Spleen (tissue), 11 donors: ENCODE measurements around the gene PHACTR1. TPM values are rescaled to one million over a fixed set of nuclear protein-coding genes. Genes with fewer than 3 reads are reported as not detected.

Source experiments
- DNase-seq: peaks from one replicate; pipeline ENCODE4 v3.0.0-alpha.2; 2020
- H3K27ac ChIP-seq, 8 donors: fragments of 200-600 bp; sonication (generic) in 7 of 8; 1 replicate in 4 of 8; 2 replicates in 4 of 8; pipeline versions ENCODE4 v1.5.0 to v1.8.0; 2016 to 2021; ENCODE audit warnings: inconsistent platforms in 4 of 8, mild to moderate bottlenecking in 4 of 8, moderate library complexity in 1 of 8
- H3K27me3 ChIP-seq, 7 donors: fragments of 200-600 bp; sonication (generic) in 6 of 7; replicated peaks in 1 of 7; 1 replicate in 4 of 7; 2 replicates in 3 of 7; pipeline versions ENCODE4 v1.5.0 to v1.8.0; 2016 to 2021; ENCODE audit warnings: inconsistent platforms in 3 of 7, mild to moderate bottlenecking in 1 of 7
- H3K36me3 ChIP-seq, 6 donors: fragments of 200-600 bp; sonication (generic) in 5 of 6; 1 replicate in 4 of 6; 2 replicates in 2 of 6; pipeline versions ENCODE4 v1.5.0 to v1.8.0; 2016 to 2021; ENCODE audit warnings: inconsistent platforms in 2 of 6
- H3K4me1 ChIP-seq, 6 donors: fragments of 200-600 bp; sonication (generic) in 5 of 6; 1 replicate in 3 of 6; 2 replicates in 3 of 6; pipeline versions ENCODE4 v1.5.0 to v1.8.0; 2016 to 2021; ENCODE audit warnings: inconsistent platforms in 3 of 6
- H3K4me3 ChIP-seq, 8 donors: fragments of 200-600 bp; sonication (generic) in 7 of 8; 1 replicate in 4 of 8; 2 replicates in 4 of 8; pipeline versions ENCODE4 v1.5.0 to v1.8.0; 2016 to 2021; ENCODE audit warnings: inconsistent platforms in 4 of 8, mild to moderate bottlenecking in 4 of 8, moderate library complexity in 2 of 8
- H3K9me3 ChIP-seq, 8 donors: fragments of 200-600 bp; sonication (generic) in 7 of 8; 1 replicate in 4 of 8; 2 replicates in 4 of 8; pipeline versions ENCODE4 v1.5.0 to v1.8.0; 2016 to 2021; ENCODE audit warnings: inconsistent platforms in 4 of 8
- POLR2A ChIP-seq, 3 donors: fragments of 450-650 bp; IDR thresholded peaks; one replicate each; pipeline ENCODE4 v1.5.1; 2017; ENCODE audit warnings: antibody characterized with exemption in 3 of 3, mild to moderate bottlenecking in 1 of 3
- POLR2AphosphoS5 ChIP-seq, 3 donors: sonication (generic); formaldehyde crosslinking; IDR thresholded peaks; one replicate each; pipeline ENCODE4 v1.5.1; 2017; ENCODE audit warnings: antibody characterized with exemption in 3 of 3
- WGBS, 5 donors: extraction: QIAGEN DNeasy Blood & Tissue Kit in 3 of 5; methylation state at CpG; one replicate each; pipeline versions ENCODE4 v1.1.5 to v1.1.7; 2013 to 2018; 5-methylcytosine and 5-hydroxymethylcytosine counted together
- intact Hi-C: fragments of 100-400 bp; cut with DNase I; formaldehyde crosslinking; loops from one replicate; pipeline ENCODE4 v1.15.0; 2023; ENCODE audit warnings: low total_unique reads
- polyA plus RNA-seq, 3 donors: library from polyadenylated mRNA; stranded (reverse); fragments of 200-250 nt; gene quantifications; one replicate each; pipeline ENCODE4 v1.2.1, GENCODE V29; 2013
- total RNA-seq, 7 donors: library from RNA; depleted of rRNA in 3 of 7; stranded (reverse); fragments of >200 nt in 3 of 7; fragmentation: NEBNext Ultra II Directional in 4 of 7; extraction: Animal tissue kit (Norgen Biotek cat#: 25700) in 4 of 7; gene quantifications; one replicate each; pipeline versions ENCODE4 v1.1.0 to v1.2.1, GENCODE V29; 2016 to 2021
- TF ChIP-seq, protein P1 (sequence below), 11 experiments: fragments of 200-600 bp in 7 of 11; fragments of 450-650 bp in 4 of 11; sonication (generic) in 4 of 11; IDR thresholded peaks in 8 of 11; conservative IDR thresholded peaks in 3 of 11; 1 replicate in 7 of 11; 2 replicates in 4 of 11; pipeline versions ENCODE4 v1.4.0 to v1.8.0; 2016 to 2021; ENCODE audit warnings: antibody characterized with exemption in 11 of 11, inconsistent platforms in 4 of 11, mild to moderate bottlenecking in 1 of 11
- donor health status: healthy with polysubstance abuse.
- donor health status: DM: no; HTN: no; CAD: no; lungs with moderate emphysema.
- donor health status: DM: no; HTN: no; CAD: no.
- donor health status: Bipolar disorder and iron deficiency.
- donor health status: healthy.
- donor health status: DM: no; HTN: no; CAD: no.
- donor health status: DM: yes; HTN: yes; CAD: no.

PHACTR1 gene
- total and polyA plus RNA-seq, 10 donors: 8.5 to 45.3 (median 30.8) TPM

DNA sequence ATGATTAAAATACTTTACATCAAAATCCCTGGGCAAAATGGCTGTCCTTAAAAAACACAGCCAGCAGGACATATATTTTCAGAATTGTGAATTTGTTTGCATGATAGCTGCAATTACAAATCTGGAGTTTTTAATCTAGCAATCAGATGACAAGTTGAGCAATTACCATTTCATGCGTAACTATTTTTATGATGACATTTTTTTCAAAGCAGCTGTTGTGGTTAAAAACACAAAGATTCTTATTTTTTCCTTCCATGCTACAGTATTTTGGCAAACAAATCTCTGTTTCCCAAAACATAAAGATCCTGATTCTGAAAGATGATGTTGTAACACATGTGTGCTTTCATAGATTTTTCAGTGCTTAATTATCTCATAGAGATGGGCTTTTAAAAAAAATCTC, 90.2 kb downstream of the PHACTR1 start:
- Histone ChIP-seq H3K4me3 (no peak overlapping the region), H3K9me3 (no peaks in the 10 kb centered on the region), H3K4me1 (no peaks in the 10 kb centered on the region), H3K27me3 (peaks cover 0 to 18% (median 0%) of the 10 kb centered on the region in 7 donors), H3K27ac (no peak overlapping the region), H3K36me3 (no peaks in the 10 kb centered on the region)
- 45 to 82% (median 59%) methylated on average over 1 of the region's 1 CpG for WGBS, 5 donors
- intact Hi-C loops: no loop called here
- no peak for DNase-seq
- TF ChIP-seq, protein P1, sequence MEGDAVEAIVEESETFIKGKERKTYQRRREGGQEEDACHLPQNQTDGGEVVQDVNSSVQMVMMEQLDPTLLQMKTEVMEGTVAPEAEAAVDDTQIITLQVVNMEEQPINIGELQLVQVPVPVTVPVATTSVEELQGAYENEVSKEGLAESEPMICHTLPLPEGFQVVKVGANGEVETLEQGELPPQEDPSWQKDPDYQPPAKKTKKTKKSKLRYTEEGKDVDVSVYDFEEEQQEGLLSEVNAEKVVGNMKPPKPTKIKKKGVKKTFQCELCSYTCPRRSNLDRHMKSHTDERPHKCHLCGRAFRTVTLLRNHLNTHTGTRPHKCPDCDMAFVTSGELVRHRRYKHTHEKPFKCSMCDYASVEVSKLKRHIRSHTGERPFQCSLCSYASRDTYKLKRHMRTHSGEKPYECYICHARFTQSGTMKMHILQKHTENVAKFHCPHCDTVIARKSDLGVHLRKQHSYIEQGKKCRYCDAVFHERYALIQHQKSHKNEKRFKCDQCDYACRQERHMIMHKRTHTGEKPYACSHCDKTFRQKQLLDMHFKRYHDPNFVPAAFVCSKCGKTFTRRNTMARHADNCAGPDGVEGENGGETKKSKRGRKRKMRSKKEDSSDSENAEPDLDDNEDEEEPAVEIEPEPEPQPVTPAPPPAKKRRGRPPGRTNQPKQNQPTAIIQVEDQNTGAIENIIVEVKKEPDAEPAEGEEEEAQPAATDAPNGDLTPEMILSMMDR (IDR thresholded peaks at IDR 0.05 in 8 of 11, conservative IDR thresholded peaks at IDR 0.05 in 3 of 11): no peak
- TF ChIP-seq POLR2AphosphoS5 (IDR thresholded peaks at IDR 0.05) (no peak), POLR2A (IDR thresholded peaks at IDR 0.05) (no peak)

GRCh38 chr6:12811519-12811918, 95.0 kb downstream of the PHACTR1 start:
- intact Hi-C loops: no loop called here
- no peak for DNase-seq
- H3K27me3 ChIP-seq: peaks cover 0 to 3% (median 0%) of the 10 kb centered on the region in 7 donors
- 54 to 74% (median 59%) methylated on average over 8 of the region's 8 CpGs for WGBS, 5 donors
- H3K9me3 ChIP-seq: no peaks in the 10 kb centered on the region
- no peaks in the 10 kb centered on the region for H3K36me3 ChIP-seq
- H3K27ac ChIP-seq: no peak overlapping the region
- H3K4me1 ChIP-seq: no peaks in the 10 kb centered on the region
- TF ChIP-seq POLR2A (IDR thresholded peaks at IDR 0.05) (no peak), POLR2AphosphoS5 (IDR thresholded peaks at IDR 0.05) (no peak)
- TF ChIP-seq, protein P1 (IDR thresholded peaks at IDR 0.05 in 8 of 11, conservative IDR thresholded peaks at IDR 0.05 in 3 of 11): no peak
- H3K4me3 ChIP-seq: no peak overlapping the region

- DNase-seq: no peak
- intact Hi-C loops: no loop called here
- TF ChIP-seq POLR2AphosphoS5 (IDR thresholded peaks at IDR 0.05) (no peak), POLR2A (IDR thresholded peaks at IDR 0.05) (no peak)
- TF ChIP-seq, protein P1 (IDR thresholded peaks at IDR 0.05 in 8 of 11, conservative IDR thresholded peaks at IDR 0.05 in 3 of 11): no peak
- H3K36me3 ChIP-seq: no peaks in the 10 kb centered on the region
- no peak overlapping the region for H3K27ac ChIP-seq
- WGBS, 5 donors: 83 to 94% (median 87%) methylated on average over 2 of the region's 2 CpGs
- H3K9me3 ChIP-seq: no peaks in the 10 kb centered on the region
- no peaks in the 10 kb centered on the region for H3K27me3 ChIP-seq
- no peaks in the 10 kb centered on the region for H3K4me1 ChIP-seq
- no peak overlapping the region for H3K4me3 ChIP-seq
Observed at GRCh38 chr6:12813321-12813720, 96.8 kb downstream of the PHACTR1 start.

DNA sequence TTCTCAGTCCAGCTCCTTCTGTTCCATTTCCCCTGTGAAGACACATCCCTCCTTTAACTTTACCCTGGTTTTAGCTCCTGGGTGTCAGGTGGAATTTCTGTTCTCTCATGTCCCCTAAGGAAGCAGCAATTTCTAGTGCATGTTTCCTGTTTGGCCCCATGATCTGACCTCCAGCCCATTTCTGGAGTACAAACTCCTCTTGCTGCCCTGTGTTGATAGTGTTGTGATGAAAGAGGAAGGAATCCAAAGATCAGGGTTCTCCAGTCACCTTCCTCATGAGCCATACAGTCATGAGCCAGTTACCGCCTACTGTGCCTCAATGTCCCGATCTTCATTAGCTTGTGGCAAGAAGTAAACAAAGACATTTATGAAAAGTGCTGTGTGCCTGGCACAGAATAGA, 97.4 kb downstream of the PHACTR1 start:
- Histone ChIP-seq H3K4me3 (no peak overlapping the region), H3K36me3 (no peaks in the 10 kb centered on the region), H3K27me3 (peaks cover 0 to 7% (median 0%) of the 10 kb centered on the region in 7 donors), H3K9me3 (no peaks in the 10 kb centered on the region), H3K4me1 (no peaks in the 10 kb centered on the region), H3K27ac (no peak overlapping the region)
- TF ChIP-seq POLR2AphosphoS5 (IDR thresholded peaks at IDR 0.05): no peak
- no peak for TF ChIP-seq POLR2A (IDR thresholded peaks at IDR 0.05)
- TF ChIP-seq, protein P1 (IDR thresholded peaks at IDR 0.05 in 8 of 11, conservative IDR thresholded peaks at IDR 0.05 in 3 of 11): no peak
- intact Hi-C loops: no loop called here
- no peak for DNase-seq
- 65 to 88% (median 83%) methylated on average over 2 of the region's 2 CpGs for WGBS, 5 donors
